Prostate gland (tissue), 2 donors: ENCODE data around the gene NOTCH1. TPM values are rescaled to one million over a fixed set of nuclear protein-coding genes. Genes with fewer than 3 reads are reported as not detected.

Source experiments
- DNase-seq: peaks from one replicate; pipeline ENCODE4 v3.0.0-alpha.2; 2019; ENCODE audit warnings: low spot score
- H3K27ac ChIP-seq, 2 donors: fragments of 200-600 bp; sonication (generic); 2 replicates each; pipeline ENCODE4 v1.5.1; 2017 to 2019
- H3K27me3 ChIP-seq: fragments of 200-600 bp; sonication (generic); replicated peaks from 2 replicates; pipeline ENCODE4 v1.5.1; 2019; ENCODE audit not compliant: insufficient read depth
- H3K36me3 ChIP-seq, 2 donors: fragments of 200-600 bp; sonication (generic); 1 replicate in 1 of 2; 2 replicates in 1 of 2; pipeline versions ENCODE4 v1.5.1 to v1.8.1; 2017 to 2019
- H3K4me1 ChIP-seq: fragments of 200-600 bp; sonication (generic); replicated peaks from 2 replicates; pipeline ENCODE4 v1.5.1; 2019
- H3K4me3 ChIP-seq, 2 donors: fragments of 200-600 bp; sonication (generic); 2 replicates each; pipeline ENCODE4 v1.5.1; 2017 to 2019
- H3K9me3 ChIP-seq: fragments of 200-600 bp; sonication (generic); 2 replicates; pipeline ENCODE4 v1.5.1; 2017
- CTCF ChIP-seq, 4 experiments: fragments of 200-600 bp in 2 of 4; fragments of 450-650 bp in 2 of 4; sonication (generic) in 2 of 4; IDR thresholded peaks; 1 replicate in 3 of 4; 2 replicates in 1 of 4; pipeline ENCODE4 v1.5.1; 2016 to 2019; ENCODE audit warnings: antibody characterized with exemption in 4 of 4, mild to moderate bottlenecking in 2 of 4, moderate library complexity in 2 of 4
- POLR2A ChIP-seq: fragments of 450-650 bp; IDR thresholded peaks from one replicate; pipeline ENCODE4 v1.6.1; 2016; ENCODE audit warnings: antibody characterized with exemption, mild to moderate bottlenecking
- POLR2AphosphoS5 ChIP-seq: sonication (generic); formaldehyde crosslinking; IDR thresholded peaks from one replicate; pipeline ENCODE4 v1.6.1; 2017; ENCODE audit warnings: antibody characterized with exemption
- WGBS: methylation state at CpG from one replicate; pipeline ENCODE4 v1.1.5; 2018; 5-methylcytosine and 5-hydroxymethylcytosine counted together
- intact Hi-C: fragments of 100-400 bp; cut with DNase I; formaldehyde crosslinking; loops from one replicate; pipeline ENCODE4 v1.14.2; 2022
- total RNA-seq, 2 donors: library from RNA; depleted of rRNA; stranded (reverse); fragments of >200 nt; gene quantifications; one replicate each; pipeline ENCODE4 v1.1.0, GENCODE V29; 2016

The NOTCH1 gene
- total RNA-seq, 2 donors from 2014 or later = 38.0 to 63.3 TPM

GRCh38 chr9:136529516-136530460, 16.1 kb downstream of the NOTCH1 start:
- H3K27ac ChIP-seq = no peak overlapping the region
- H3K4me3 ChIP-seq = no peak overlapping the region
- intact Hi-C loops = loop anchor here (5.0 kb wide), 1 partner anchor 37 kb away; no protein-coding TSS in a partner anchor
- H3K4me1 ChIP-seq = no peaks in the 10 kb centered on the region
- H3K27me3 ChIP-seq = no peaks in the 10 kb centered on the region
- no peaks in the 10 kb centered on the region for H3K9me3 ChIP-seq
- TF ChIP-seq POLR2AphosphoS5 = no peak
- WGBS = 48% methylated on average over 39 of the region's 40 CpGs
- no peaks in the 10 kb centered on the region for H3K36me3 ChIP-seq
- no peak for DNase-seq

- intact Hi-C loops = loop anchor here (5.0 kb wide), 1 partner anchor 37 kb away; no protein-coding TSS in a partner anchor
- no peak overlapping the region for H3K27ac ChIP-seq
Observed at GRCh38 chr9:136528716-136529341, 17.0 kb downstream of the NOTCH1 start.

GRCh38 chr9:136527721-136528710, 17.8 kb downstream of the NOTCH1 start:
- no peak for DNase-seq
- no peaks in the 10 kb centered on the region for H3K9me3 ChIP-seq
- intact Hi-C loops = loop anchor here (5.0 kb wide), 1 partner anchor 36 kb away; no protein-coding TSS in a partner anchor
- 69% methylated on average over 33 of the region's 34 CpGs for WGBS
- H3K27me3 ChIP-seq = no peaks in the 10 kb centered on the region
- no peak overlapping the region for H3K27ac ChIP-seq
- no peaks in the 10 kb centered on the region for H3K4me1 ChIP-seq
- no peak overlapping the region for H3K4me3 ChIP-seq
- H3K36me3 ChIP-seq = no peaks in the 10 kb centered on the region
- TF ChIP-seq POLR2AphosphoS5 (no peak), POLR2A (no peak)

More at GRCh38 chr9:136528716-136529341, 17.0 kb downstream of the NOTCH1 start:
- no peaks in the 10 kb centered on the region for H3K36me3 ChIP-seq
- TF ChIP-seq CTCF (IDR thresholded peaks at IDR 0.05) (no peak), POLR2A (no peak), POLR2AphosphoS5 (no peak)
- H3K4me3 ChIP-seq = no peak overlapping the region
- WGBS = 90% methylated on average over 7 of the region's 12 CpGs
- no peak for DNase-seq
- no peaks in the 10 kb centered on the region for H3K27me3 ChIP-seq
- no peaks in the 10 kb centered on the region for H3K4me1 ChIP-seq
- no peaks in the 10 kb centered on the region for H3K9me3 ChIP-seq

GRCh38 chr9:136527131-136527530, 18.7 kb downstream of the NOTCH1 start:
- no peaks in the 10 kb centered on the region for H3K9me3 ChIP-seq
- TF ChIP-seq POLR2A = no peak
- no peak for TF ChIP-seq POLR2AphosphoS5
- TF ChIP-seq CTCF (IDR thresholded peaks at IDR 0.05) = no peak
- 71% methylated on average over 19 of the region's 20 CpGs for WGBS
- intact Hi-C loops = loop anchor here (5.0 kb wide), 1 partner anchor 35 kb away; no protein-coding TSS in a partner anchor
- H3K27me3 ChIP-seq = no peaks in the 10 kb centered on the region
- no peak for DNase-seq
- no peaks in the 10 kb centered on the region for H3K4me1 ChIP-seq
- no peak overlapping the region for H3K4me3 ChIP-seq
- no peak overlapping the region for H3K27ac ChIP-seq
- no peaks in the 10 kb centered on the region for H3K36me3 ChIP-seq

GRCh38 chr9:136526625-136527066, 19.2 kb downstream of the NOTCH1 start:
- DNase-seq = no peak
- Histone ChIP-seq H3K4me1 (no peaks in the 10 kb centered on the region), H3K4me3 (no peak overlapping the region), H3K27ac (no peak overlapping the region), H3K27me3 (no peaks in the 10 kb centered on the region), H3K9me3 (no peaks in the 10 kb centered on the region), H3K36me3 (no peaks in the 10 kb centered on the region)
- TF ChIP-seq POLR2A = no peak
- TF ChIP-seq CTCF (IDR thresholded peaks at IDR 0.05) = no peak
- TF ChIP-seq POLR2AphosphoS5 = no peak
- intact Hi-C loops = loop anchor here (5.0 kb wide), 1 partner anchor 34 kb away; no protein-coding TSS in a partner anchor
- 52% methylated on average over 30 of the region's 30 CpGs for WGBS
